Stimulated activated CD8-positive, alpha-beta memory T cell treated with anti-CD3 and anti-CD28 coated beads, Interleukin-4, amount 100 ng/mL, for 24 hours (primary cell): ENCODE measurements around the gene IGFN1.
"Not testable (repeated sequence)": the region's sequence is repeated elsewhere in the genome, so short reads cannot be mapped to it uniquely, and the experiment has no call there.

Source experiments
- DNase-seq: peaks from one replicate; pipeline ENCODE4 v3.0.0-alpha.2; 2020; ENCODE audit warnings: low read depth

IGFN1 gene

DNA sequence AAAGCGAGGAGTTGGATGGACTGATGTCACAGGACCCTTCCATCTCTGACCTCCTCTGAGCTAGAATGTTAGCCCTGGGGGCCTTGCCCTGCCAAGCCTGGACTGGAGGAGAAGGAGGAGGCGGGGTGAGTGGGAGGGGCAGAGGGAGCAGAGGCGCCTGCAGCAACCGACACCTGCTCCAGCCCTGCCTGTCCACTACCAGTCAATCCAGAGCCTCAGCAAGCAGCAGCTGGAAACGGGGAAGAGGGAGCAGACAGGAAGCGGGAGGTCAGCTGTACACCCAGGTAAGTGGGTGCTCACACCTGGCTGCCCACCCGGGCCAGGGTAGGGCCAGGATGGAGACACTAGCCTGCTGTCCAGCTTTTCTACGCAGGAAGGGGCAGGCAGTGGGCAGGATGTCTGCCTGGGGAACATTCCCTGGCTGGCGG, at the start of gene IGFN1:
TSS of gene IGFN1 (plus strand) at position 201 of the 428 bp plus-strand sequence. CDS start 2,470 bp downstream, outside the sequence.
- DNase-seq: no peak

DNA sequence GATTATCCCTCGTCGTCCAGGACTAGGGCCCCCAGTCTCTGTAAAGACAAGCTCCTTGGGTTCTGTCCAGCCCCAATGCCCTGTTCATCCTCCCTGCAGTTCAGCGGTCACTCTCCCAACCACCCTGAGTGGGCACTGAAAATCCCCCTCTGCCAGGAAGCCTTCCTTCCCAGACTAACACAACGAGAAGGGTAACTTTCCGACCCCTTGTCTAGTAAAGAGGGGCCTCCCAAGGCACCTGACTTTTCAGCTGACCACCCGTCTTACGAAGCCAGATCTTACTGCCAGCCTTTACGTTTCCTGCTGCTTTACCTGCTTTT, 49.7 kb upstream of the IGFN1 start:
- DNase-seq: no peak

DNA sequence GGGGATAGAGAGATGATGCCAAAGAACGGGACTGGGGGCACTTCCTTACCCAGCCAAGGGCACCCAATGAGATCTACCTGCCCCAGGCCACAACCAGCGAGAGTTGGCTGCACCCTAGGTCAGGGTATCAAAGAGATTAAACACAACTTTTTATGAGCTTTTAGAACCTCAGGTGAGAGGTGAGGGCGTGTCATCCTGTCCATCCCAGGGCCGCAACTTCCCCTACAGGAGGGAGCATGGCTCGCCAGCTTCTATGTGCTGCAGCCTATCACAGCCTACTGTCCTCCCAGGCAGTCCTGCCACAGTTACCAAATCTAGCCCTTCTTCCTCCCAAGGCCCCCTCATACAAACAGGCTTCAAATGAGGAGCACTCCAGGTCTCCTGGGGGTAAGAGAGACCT, 49.2 kb upstream of the IGFN1 start:
- no peak for DNase-seq

DNA sequence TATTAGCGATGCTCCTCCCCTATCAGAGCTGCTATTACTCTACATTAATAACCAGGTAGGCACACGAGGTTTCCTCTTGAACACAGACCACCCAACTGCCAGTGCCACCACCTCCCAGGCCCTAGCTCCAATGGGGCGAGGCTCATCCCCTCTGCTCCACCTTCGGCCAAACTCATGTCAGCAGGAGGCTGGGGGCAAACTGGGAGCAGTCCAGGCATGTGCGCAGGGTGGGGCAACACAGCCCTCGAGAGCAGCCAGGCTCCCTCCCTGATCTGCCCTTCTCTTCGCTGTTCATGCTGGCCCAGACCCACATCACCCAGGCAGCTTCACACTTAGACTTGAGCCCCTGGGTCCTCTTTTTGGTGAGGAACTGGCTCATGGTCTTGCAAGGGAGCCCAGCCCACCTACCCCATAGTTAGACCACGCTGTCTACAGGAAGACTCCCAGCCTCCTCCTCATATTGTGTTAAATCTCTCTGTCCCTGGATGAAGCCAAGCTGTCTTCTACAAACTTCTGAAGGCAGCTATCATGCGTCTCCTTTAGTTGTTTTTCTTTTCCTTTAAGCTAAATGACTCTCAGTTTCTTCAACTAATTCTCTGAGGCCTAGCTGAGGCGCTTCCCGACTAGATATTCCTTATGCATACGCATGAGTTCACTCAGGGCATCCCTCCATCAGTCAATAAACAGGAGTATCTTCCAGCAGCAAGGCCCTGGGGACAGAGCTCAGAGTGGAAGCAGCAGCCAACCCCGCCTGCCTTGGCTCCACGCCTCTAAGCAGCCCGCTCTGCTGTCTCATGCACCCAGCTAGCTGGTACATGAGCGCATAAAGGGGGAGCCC, 48.4 kb upstream of the IGFN1 start:
- DNase-seq: no peak

DNA sequence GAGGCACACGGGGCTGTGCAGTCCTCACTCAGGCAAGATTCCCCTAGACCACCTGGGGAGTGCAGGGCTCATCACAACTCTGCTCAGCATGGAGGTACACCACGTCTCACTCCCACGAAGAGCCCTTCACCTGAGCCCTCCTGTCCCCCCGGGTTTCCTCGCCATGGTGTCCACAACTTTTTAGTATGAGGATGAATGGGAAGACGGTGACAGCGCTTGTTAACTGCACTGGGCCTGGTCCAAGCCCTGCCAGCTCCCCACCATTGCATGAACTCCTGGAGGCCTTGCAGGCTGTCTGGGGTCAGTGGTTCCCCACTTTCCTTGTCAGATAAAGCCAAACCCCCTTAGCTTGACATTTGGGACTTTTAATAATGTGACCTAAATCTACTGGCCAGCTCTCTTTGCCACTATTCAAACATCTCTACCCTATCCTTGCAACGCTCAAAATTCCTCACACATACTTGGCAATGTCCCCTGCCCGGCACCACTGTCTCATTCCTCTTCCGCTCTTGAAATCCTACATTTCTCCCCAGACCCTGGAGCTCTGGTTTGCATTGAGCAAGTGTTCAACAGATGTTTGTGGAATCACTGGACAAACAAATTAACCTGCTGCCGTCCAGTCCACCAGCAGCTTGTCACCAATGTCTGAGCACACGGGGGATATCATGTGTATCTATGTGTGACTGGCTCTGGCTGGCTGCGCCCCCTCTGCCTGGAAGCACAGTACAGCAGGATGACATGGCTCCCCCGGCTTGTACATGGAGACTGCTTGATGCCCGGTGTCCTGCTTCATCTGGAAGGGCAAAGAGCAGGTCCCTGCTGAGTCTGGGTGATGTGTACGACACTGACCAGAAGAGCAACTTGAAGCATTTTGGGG, 47.5 kb upstream of the IGFN1 start:
- no peak for DNase-seq

DNA sequence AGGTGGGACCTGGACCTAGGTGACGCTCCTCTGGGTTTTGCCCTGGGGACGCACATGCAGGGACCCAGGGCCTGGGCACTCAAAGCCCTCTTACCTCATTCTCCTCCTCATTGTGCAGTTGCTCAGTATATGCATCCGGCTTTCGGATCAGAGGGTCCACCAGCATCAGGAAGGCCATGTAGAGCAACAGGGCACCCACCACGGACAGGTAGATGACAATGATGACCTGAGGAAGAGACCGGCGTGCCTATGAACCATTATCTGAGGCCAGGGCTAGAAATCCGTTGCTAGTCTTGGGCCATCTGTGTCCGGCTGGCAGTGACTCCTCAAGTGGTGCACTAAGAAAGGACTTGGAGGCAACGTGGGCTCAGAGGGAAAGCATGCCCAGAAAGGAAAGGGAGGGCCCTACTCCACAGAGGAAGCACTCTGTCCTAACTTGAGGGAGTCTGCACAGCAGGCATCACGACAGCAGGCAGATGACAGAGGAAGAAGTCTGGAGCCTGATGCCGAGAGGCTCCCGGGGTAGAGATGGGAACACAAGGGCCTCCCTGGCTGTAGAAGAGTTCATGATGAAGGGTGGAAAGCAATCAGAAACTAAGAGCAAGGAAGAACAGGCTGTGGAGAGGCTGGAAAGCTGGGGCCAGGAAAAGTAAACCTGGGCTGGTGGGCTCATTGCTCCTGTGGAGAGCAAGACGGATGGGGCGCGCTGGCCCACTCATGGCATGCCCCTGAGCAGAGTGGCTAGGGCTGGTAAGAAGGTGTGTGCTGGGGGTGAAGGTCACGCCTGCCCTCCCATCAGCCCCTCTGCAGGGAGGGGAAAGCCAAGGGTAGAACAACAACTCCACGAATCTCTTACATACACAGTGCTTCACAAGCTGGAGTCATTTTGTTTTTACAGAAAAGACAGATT, 46.6 kb upstream of the IGFN1 start:
- no peak for DNase-seq

- DNase-seq: no peak
These were observed 45.9 kb upstream of the IGFN1 start for GRCh38 chr1:201144701-201145100.

- no peak for DNase-seq
These were observed 45.5 kb upstream of the IGFN1 start for GRCh38 chr1:201145132-201145531.

GRCh38 chr1:201145816-201146215, 44.8 kb upstream of the IGFN1 start:
- no peak for DNase-seq

DNA sequence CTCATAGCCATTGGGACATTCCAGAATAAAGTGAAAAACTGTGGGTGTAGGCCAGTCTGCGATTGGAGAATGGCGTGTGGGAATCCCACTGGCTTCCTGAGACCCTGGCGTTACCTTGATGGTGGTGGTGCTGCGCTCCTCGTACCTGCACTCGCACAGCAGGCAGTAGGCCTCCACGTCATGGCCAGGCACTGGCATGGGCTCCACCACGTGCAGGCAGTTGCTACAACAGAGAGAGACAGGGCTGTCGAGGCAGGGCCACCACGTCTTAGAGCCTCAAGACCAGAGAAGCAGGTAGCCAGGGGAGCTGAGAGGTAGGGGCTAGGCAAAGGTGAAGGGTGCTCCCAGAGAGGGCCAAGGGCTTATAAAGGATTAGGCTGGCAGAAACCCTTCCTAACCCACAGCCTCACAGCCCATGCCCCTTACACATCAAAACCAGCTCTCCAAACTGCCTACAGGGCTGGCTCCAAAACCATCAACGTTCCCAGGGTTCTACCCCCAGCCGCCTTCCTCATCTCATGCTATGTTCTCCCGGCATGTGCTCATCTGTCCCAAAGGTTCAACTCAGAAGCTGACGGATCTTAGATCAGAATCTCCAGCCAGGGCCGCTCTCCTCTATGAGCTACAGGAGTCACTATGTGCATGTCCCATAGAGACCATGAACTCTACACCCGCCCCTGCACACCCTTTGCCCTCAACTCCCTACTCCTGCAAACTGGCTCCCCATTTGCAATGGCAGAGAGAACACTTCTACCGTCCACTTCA, 43.8 kb upstream of the IGFN1 start:
- no peak for DNase-seq

DNA sequence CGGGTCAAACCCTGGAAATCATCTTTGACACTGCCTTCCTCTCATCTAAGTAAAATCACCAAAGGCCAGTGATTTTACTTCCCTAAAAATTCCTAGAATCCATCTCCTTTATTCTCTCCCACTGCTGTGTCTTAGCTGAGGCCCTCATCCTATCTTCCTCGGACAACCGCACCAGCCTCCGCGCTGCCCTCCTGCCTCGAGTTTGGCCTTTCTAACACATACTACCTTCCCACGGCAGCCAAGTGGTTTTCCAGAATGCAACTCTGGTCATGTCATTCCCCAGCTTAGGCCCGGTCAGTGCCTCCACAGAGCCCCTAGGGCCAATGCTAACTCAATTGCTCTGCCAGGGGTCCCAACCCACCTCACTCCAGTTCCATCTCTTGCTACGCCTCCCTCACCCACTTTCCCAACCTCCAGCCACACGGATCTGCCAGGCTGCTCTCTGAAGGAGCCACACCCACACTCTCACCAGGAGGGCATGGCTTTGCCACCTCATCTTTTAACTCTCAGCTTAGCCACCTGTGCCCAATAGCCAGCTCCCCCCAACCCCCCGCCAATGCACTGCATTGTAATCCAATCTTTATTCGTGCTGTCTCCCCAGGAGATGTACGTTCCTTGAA, 43.1 kb upstream of the IGFN1 start:
- DNase-seq: no peak

DNA sequence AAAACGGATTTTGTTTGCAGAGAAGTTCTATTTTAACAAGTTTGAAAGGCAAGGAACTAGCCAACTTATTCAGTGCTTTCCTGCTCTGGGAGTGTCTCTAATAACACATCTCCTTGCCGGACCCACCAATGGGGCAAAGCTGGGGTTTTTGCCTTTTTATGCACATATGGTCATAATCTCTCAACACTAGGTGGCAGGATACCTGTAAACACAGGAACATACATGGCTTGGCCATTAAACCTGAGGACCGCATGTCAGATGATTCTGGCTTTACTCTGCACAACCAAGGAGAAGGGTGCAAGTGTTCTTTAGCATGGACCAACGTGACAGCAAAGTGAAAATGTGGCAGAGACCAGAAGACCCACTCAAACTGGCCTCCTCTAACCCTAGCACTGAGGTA, 41.2 kb upstream of the IGFN1 start:
- DNase-seq: no peak

GRCh38 chr1:201153474-201154388, 36.9 kb upstream of the IGFN1 start:
- DNase-seq: no peak

GRCh38 chr1:201154389-201155165, 36.0 kb upstream of the IGFN1 start, which contains the start of gene TMEM9:
Gene TMEM9 (minus strand): TSS chr1:201154474. CDS start chr1:201153923, 551 bp downstream.
- DNase-seq: peak; percentile 98

DNA sequence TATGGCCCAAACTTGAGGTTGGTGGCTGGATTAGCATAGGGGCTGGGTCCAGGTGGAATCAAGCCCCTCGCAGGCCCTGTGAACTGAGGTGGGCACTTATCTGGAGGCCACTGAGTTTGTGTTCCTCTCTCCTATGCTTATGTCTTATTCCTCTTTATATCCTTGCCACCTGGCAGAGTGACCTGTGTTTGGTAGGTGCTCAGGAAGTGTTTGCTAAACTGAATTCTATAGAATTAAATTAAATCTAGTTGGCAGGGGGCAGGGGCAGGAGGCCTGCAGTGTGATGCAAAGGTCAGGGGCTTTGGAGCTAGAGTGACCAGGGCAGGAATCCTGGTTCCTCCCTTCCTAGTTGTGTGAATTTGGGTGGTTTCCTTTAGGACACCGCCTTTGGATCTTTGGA, 35.3 kb upstream of the IGFN1 start:
- no peak for DNase-seq

DNA sequence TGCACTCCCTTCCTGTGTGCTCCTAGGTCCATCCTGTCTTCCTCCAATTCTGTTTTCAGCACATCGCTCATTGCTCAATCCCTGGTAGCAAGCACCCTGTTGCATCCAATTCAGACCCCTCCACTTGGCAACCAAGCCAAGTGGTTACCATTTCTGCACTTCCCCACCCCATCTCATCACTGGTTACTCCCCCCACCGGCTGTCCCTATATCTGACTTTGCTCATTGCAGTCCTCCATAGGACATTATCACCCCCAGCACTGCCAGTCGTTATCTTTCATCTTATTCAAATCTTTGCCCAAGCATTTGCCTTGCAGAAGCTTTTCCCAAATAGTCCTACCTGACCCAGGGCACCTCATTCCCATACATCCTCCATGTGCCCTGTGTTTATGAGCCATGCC, 34.3 kb upstream of the IGFN1 start:
- DNase-seq: no peak

DNA sequence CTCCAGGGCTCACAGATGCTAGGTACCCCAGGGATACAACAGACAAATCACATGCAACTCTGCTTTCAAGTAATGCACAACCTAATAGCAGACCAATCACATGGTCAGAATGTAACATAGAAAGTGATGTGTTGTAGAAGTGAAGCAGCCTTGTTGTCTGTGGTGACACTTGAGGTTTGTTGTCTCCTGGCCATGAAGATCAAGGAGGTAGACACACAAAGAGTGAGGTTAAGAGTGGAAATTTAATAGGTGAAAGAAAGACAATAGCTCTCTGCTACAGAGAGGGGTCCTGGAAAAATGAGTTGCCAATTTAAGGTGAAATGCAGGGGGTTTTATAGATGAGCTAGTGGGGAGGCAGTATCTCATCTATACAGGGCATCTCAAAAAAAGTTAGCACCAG, 33.8 kb upstream of the IGFN1 start:
- no peak for DNase-seq

- no peak for DNase-seq
These were observed 32.7 kb upstream of the IGFN1 start for GRCh38 chr1:201157949-201158348.

DNA sequence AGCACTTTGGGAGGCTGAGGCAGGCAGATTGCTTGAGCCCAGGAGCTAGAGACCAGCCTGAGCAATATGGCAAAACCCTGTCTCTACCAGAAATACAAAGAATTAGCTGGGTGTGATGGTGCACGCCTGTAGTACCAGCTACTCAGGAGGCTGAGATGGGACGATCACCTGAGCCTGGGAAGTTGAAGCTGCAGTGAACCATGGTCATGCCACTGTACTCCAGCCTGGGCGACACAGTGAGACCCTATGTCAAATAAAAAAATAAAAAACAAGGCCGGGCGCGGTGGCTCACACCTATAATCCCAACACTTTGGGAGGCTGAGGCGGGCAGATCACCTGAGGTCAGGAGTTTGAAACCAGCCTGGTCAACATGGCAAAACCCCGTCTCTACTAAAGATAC, 27.6 kb upstream of the IGFN1 start:
- DNase-seq: not testable (repeated sequence)
